Adrenal gland (tissue), 5 donors: ENCODE results near the gene DUS3L.
"Not testable (repeated sequence)": the region's sequence is repeated elsewhere in the genome, so short reads cannot be mapped to it uniquely, and the experiment has no call there.

Experiments
- CTCF ChIP-seq, 6 experiments: fragments of 450-650 bp in 4 of 6; fragments of 200-600 bp in 2 of 6; sonication (generic) in 1 of 6; IDR thresholded peaks; 1 replicate in 5 of 6; 2 replicates in 1 of 6; pipeline versions ENCODE4 v1.5.1 to v1.8.0; 2016 to 2021; ENCODE audit warnings: antibody characterized with exemption in 6 of 6, mild to moderate bottlenecking in 2 of 6, moderate library complexity in 1 of 6
- POLR2A ChIP-seq, 2 donors: fragments of 450-650 bp; IDR thresholded peaks; one replicate each; pipeline ENCODE4 v1.6.1; 2017; ENCODE audit warnings: antibody characterized with exemption in 2 of 2, mild to moderate bottlenecking in 2 of 2, moderate library complexity in 1 of 2
- donor health status: DM: no; HTN: no; CAD: no.

- not testable (repeated sequence) for TF ChIP-seq CTCF, POLR2A (IDR thresholded peaks at IDR 0.05)
These were observed 46.0 kb downstream of the DUS3L start for GRCh38 chr19:5744999-5745398.
